SK-N-MC (cell line): ENCODE measurements around the gene GRID2.

Experiments used
- DNase-seq: peaks from one replicate; pipeline ENCODE4 v3.0.0-alpha.2; 2011; ENCODE audit warnings: low read depth, low spot score
- H3K27ac ChIP-seq: fragments of 200-600 bp; sonication (generic); 2 replicates; pipeline ENCODE4 v1.5.1; 2016; ENCODE audit warnings: mixed run types
- H3K36me3 ChIP-seq: fragments of 200-600 bp; sonication (generic); 2 replicates; pipeline ENCODE4 v1.6.1; 2017; ENCODE audit warnings: antibody characterized with exemption, low read length, mixed read lengths; ENCODE audit not compliant: insufficient read depth
- H3K4me3 ChIP-seq: fragments of 200-600 bp; sonication (generic); 2 replicates; pipeline ENCODE4 v1.5.1; 2016
- H3K9ac ChIP-seq: fragments of 200-600 bp; sonication (generic); 2 replicates; pipeline ENCODE4 v1.8.0; 2017; ENCODE audit warnings: mixed run types, mixed read lengths; ENCODE audit not compliant: insufficient read length
- H3K9me3 ChIP-seq: fragments of 200-600 bp; sonication (generic); 2 replicates; pipeline ENCODE4 v1.6.1; 2017; ENCODE audit warnings: low read depth, mild to moderate bottlenecking, antibody characterized with exemption, low read length, moderate library complexity, mixed read lengths
- EZH2 ChIP-seq: fragments of 200-600 bp; sonication (generic); IDR thresholded peaks from one replicate; pipeline ENCODE4 v1.6.1; 2017; ENCODE audit warnings: antibody characterized with exemption
- FOXP2 ChIP-seq: optimal IDR thresholded peaks from 2 replicates; pipeline ENCODE3; 2011; ENCODE audit warnings: mild to moderate bottlenecking, moderate library complexity; ENCODE audit not compliant: insufficient read depth; ENCODE audit errors: extremely low read length, control extremely low read depth
- POLR2AphosphoS5 ChIP-seq: IDR thresholded peaks from 2 replicates; pipeline ENCODE4 v1.6.1; 2012; ENCODE audit warnings: mild to moderate bottlenecking, low read depth, low read length, borderline replicate concordance

The GRID2 gene

DNA sequence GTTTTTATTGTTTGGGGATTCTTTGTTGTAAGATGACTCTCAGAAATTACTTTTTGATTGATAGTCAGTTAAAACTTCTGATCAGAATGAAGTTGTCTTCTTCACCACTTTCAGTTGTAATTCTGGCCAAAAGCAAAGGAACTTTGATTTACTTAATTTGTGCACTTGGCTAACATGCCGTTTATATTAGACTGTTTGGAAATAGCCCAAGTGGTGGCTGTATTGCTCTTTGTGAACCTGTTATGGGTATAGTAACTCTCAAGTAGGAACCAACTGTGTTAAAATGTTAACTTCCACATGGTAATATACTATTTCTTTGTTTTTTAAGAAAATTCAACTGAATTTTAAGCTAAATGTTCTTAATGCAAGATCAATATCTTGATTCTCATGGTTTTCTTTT, 581.9 kb downstream of the GRID2 start:
- no peak overlapping the region for H3K4me3 ChIP-seq
- no peaks in the 10 kb centered on the region for H3K36me3 ChIP-seq
- H3K9me3 ChIP-seq, result no peaks in the 10 kb centered on the region
- TF ChIP-seq FOXP2, result no peak
- TF ChIP-seq POLR2AphosphoS5, result no peak
- TF ChIP-seq EZH2, result no peak
- no peak for DNase-seq
- no peak overlapping the region for H3K27ac ChIP-seq
- H3K9ac ChIP-seq, result no peak overlapping the region

DNA sequence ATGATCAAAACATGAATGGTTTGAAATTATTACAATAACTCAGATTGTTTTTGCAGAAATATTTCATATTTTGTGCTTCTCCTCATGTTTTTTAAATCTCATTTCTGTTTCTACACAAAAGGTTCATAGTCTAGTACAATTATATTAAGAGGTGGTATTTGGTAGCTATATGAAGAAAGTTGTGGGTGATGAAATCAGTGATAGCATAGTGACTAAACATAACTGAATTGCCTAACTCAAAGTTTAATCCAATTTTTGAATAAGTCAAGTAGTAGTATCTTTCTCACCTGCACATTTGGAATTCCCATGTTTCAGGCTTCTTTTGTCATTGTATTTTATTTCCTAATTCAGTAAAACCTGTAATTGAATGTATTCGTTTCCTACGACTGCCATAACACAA, 648.7 kb downstream of the GRID2 start:
- Histone ChIP-seq H3K9me3 (no peaks in the 10 kb centered on the region), H3K36me3 (no peaks in the 10 kb centered on the region), H3K4me3 (no peak overlapping the region), H3K27ac (no peak overlapping the region), H3K9ac (no peak overlapping the region)
- TF ChIP-seq FOXP2, result no peak
- no peak for TF ChIP-seq EZH2
- TF ChIP-seq POLR2AphosphoS5, result no peak
- DNase-seq, result no peak

DNA sequence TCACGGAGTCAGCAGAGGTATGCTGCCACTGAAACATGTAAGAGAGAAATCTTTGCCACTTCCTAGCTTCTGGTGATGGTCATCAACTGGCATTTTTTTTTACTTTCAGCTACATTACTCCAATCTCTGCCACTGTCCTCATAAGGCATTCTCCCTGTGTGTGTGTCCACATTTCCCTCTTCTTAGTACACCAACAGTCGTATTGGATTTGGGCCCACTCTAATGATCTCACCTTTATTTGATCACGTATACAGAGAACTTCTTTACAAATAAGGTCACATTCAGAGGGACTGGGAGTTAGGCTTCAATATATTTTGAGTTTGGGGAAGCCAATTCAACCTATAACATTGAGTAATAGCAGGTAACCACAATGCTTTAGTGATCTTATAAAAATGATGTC, 649.1 kb downstream of the GRID2 start:
- no peaks in the 10 kb centered on the region for H3K9me3 ChIP-seq
- no peak overlapping the region for H3K27ac ChIP-seq
- no peak overlapping the region for H3K4me3 ChIP-seq
- no peak overlapping the region for H3K9ac ChIP-seq
- DNase-seq, result no peak
- no peaks in the 10 kb centered on the region for H3K36me3 ChIP-seq
- TF ChIP-seq FOXP2 (no peak), POLR2AphosphoS5 (no peak), EZH2 (no peak)

DNA sequence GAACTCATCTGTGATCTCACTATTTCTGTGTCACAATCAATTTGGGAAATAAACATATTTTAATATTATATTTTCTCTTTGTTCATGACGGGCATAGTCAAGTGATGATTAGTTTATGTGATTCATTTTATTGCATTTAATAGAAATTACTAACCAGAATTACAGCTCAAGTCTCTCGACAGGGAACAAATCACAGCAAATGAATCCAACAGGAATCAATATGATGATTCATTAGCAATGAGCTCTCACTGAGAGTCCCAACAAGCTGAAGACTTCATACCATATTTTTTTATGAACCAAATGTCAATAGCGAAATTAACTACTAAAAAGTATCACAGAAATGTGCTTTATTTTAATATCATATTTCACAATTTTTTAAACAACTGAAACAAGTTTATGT, 649.7 kb downstream of the GRID2 start:
- H3K36me3 ChIP-seq, result no peaks in the 10 kb centered on the region
- TF ChIP-seq EZH2 (no peak), FOXP2 (no peak), POLR2AphosphoS5 (no peak)
- H3K9ac ChIP-seq, result no peak overlapping the region
- H3K9me3 ChIP-seq, result no peaks in the 10 kb centered on the region
- no peak overlapping the region for H3K27ac ChIP-seq
- DNase-seq, result no peak
- no peak overlapping the region for H3K4me3 ChIP-seq

DNA sequence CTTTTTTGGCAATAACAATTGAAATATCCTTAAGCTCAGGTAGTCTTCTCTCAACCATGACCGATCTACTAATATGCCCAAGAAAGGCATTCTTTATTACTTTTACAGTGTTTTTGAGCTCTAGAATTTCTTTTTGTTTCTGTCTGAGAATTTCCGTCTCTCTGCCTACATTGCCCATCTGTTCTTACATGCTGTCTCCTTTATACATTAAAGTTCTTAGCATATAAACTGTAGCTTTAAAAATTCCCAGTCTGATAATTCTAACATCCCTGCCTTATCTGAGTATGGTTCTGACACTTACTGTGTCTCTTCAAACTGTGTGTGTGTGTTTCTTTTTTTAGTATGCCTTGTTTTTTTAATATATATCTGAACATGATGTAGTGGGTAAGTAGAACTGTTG, 658.1 kb downstream of the GRID2 start:
- TF ChIP-seq FOXP2, result no peak
- no peak for TF ChIP-seq EZH2
- Histone ChIP-seq H3K9ac (no peak overlapping the region), H3K36me3 (no peaks in the 10 kb centered on the region), H3K27ac (no peak overlapping the region), H3K9me3 (no peaks in the 10 kb centered on the region), H3K4me3 (no peak overlapping the region)
- no peak for DNase-seq

DNA sequence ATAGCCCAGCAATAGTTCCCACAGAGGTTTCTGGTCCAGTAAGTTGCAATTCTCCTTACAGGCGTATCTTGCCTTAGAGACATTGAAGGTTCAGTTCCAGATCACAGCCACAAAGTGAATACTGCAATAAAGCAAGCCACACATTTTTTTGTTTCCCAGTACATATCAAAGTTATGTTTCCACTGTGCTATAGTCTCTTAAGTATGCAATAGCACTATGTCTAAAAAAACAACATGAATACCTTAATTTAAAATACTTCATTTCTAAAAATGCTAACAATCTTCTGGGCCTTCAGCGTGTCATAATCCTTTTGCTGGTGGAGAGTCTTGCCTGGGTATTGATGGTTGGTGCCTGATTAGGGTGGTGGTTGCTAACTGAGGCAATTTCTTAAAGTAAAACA, 659.1 kb downstream of the GRID2 start:
- no peak overlapping the region for H3K27ac ChIP-seq
- no peaks in the 10 kb centered on the region for H3K9me3 ChIP-seq
- TF ChIP-seq EZH2, result no peak
- H3K4me3 ChIP-seq, result no peak overlapping the region
- no peaks in the 10 kb centered on the region for H3K36me3 ChIP-seq
- H3K9ac ChIP-seq, result no peak overlapping the region
- no peak for DNase-seq

DNA sequence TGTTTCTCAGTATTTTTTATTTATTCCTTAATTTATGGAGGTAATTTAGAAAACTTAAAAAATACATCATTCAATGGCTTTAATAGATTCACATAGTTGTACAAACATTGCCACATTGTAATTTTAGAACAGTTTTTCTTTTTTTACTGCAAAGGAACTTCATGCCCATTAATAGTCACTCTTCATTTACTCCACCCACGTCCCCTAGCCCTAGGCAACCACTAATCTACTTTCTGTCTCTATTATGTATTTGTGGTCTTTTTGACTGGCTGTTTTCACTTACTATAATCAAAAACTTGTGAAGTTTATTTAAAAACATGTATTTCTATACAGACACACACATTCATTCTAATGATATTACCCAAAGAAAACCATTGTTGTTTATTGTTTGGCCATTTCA, 664.8 kb downstream of the GRID2 start:
- Histone ChIP-seq H3K27ac (peak overlapping the region; percentile 94), H3K9ac (no peak overlapping the region), H3K36me3 (no peaks in the 10 kb centered on the region), H3K4me3 (peak overlapping the region; percentile 36), H3K9me3 (no peaks in the 10 kb centered on the region)
- DNase-seq, result peak; percentile 47
- TF ChIP-seq EZH2 (no peak), FOXP2 (no peak), POLR2AphosphoS5 (no peak)

DNA sequence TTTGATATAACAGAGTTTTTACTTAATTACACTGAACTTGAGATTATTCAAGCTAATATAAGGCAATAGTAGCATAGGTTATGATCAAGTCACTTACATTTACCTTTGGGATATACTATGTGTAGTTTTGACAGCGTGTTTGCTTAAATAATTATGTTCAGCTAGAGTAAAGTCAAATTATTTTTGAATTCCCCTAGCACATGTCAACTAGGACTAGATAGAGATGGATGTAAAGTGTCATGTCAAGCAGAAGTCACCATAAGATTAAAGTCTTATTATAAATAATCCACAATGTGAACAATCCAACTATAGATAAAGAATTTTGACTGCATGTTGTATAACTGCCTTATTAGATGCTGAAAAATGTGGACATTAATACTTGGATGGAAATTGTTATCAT, 665.2 kb downstream of the GRID2 start:
- Histone ChIP-seq H3K9me3 (no peaks in the 10 kb centered on the region), H3K27ac (peak overlapping the region; percentile 94)

DNA sequence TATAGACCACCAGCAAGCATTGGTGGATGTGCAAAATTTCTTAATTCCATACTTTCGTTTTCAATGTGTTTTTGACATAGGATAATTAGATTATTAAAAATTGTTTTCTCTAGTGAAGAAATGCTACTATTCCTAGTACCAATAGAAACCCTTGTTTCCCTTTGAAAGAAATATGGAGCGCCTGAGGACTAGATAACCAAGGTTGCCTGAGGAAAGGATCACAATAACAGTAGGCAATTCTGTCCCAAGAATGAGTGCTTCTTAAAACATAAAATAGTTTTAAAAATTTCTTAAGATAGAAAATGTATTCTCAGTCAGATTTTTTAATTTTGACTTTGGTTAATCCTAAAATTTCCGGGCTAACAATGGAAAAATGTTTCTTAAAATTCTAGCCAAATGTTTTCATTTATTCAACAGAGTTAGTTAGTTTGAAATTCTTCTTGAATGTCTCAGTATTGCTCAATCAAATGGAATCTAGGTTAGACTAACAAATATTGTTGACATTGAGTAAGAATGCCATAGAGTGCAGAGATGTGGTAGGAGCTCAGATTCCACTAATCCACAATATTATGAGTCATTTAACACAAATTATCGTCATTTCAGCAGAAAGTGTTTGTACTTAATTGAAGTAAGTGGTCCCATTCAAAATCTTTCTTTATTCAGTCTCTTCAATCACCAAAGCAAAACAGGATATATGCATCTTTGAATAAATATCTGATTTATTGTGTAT, 666.0 kb downstream of the GRID2 start:
- Histone ChIP-seq H3K9ac (no peak overlapping the region), H3K9me3 (no peaks in the 10 kb centered on the region), H3K36me3 (no peaks in the 10 kb centered on the region), H3K4me3 (peak overlapping the region; percentile 44), H3K27ac (peak overlapping the region; percentile 94)
- peak; percentile 61 for DNase-seq
- no peak for TF ChIP-seq FOXP2
- no peak for TF ChIP-seq POLR2AphosphoS5
- no peak for TF ChIP-seq EZH2

More for the DNA sequence above, 665.2 kb downstream of the GRID2 start:
- no peak overlapping the region for H3K9ac ChIP-seq
- no peak for TF ChIP-seq POLR2AphosphoS5
- H3K4me3 ChIP-seq, result peak overlapping the region; percentile 36
- no peak for DNase-seq
- no peaks in the 10 kb centered on the region for H3K36me3 ChIP-seq

DNA sequence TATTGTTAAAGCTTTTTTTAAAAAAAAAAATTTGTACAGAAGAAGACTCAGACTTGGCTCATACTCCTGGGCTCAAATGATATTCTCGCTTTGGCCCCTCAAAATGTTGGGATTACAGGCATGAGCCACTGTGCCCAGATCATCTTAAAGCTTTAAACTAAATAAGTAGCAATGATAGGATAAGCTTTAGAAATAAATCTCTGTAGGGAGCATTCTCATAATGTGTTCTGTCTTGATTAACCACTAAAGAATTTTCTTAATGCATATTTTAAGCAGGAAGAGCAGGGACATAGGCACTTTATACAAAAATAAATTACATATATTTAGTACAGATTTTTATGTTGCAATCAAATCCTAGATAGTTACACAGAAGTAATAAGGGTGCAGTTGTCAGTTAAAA, 667.2 kb downstream of the GRID2 start:
- no peaks in the 10 kb centered on the region for H3K9me3 ChIP-seq
- no peak overlapping the region for H3K4me3 ChIP-seq
- no peak for DNase-seq
- TF ChIP-seq EZH2 (no peak), POLR2AphosphoS5 (no peak), FOXP2 (no peak)
- peak overlapping the region; percentile 94 for H3K27ac ChIP-seq
- no peaks in the 10 kb centered on the region for H3K36me3 ChIP-seq
- H3K9ac ChIP-seq, result no peak overlapping the region
